SU-DHL-6 (cell line): ENCODE measurements around the gene DAND5.

Experiments used
- H2AFZ ChIP-seq: fragments of 200-600 bp; sonication (generic); 2 replicates; pipeline ENCODE4 v1.6.1; 2014; ENCODE audit warnings: low read depth, mild to moderate bottlenecking, moderate library complexity, mixed read lengths, antibody characterized with exemption, low read length; ENCODE audit not compliant: severe bottlenecking
- H3F3A ChIP-seq: fragments of 200-600 bp; shearing (Covaris generic); 2 replicates; pipeline ENCODE4 v1.6.0; 2016; ENCODE audit warnings: antibody characterized with exemption, mild to moderate bottlenecking; ENCODE audit not compliant: insufficient read depth
- H3K27ac ChIP-seq: fragments of 200-600 bp; sonication (generic); 2 replicates; pipeline ENCODE4 v1.5.1; 2016; ENCODE audit warnings: low read depth, mild to moderate bottlenecking, low read length, moderate library complexity, mixed read lengths
- H3K27me3 ChIP-seq: fragments of 200-600 bp; sonication (generic), shearing (Covaris generic); 2 replicates; pipeline ENCODE4 v1.6.0; 2014; ENCODE audit warnings: mild to moderate bottlenecking, low read length
- H3K36me3 ChIP-seq: fragments of 200-600 bp; sonication (generic); 2 replicates; pipeline ENCODE4 v1.6.1; 2014; ENCODE audit warnings: mild to moderate bottlenecking, low read length, mixed read lengths
- H3K4me2 ChIP-seq: fragments of 300-600, 200-600 bp; shearing (Covaris generic), sonication (generic); 2 replicates; pipeline ENCODE4 v1.6.0; 2014; ENCODE audit warnings: low read length, low read depth, mild to moderate bottlenecking; ENCODE audit not compliant: poor library complexity, severe bottlenecking
- H3K4me3 ChIP-seq: fragments of 200-600 bp; sonication (generic); 2 replicates; pipeline ENCODE4 v1.5.1; 2014; ENCODE audit warnings: antibody characterized with exemption, low read length, mild to moderate bottlenecking, mixed read lengths; ENCODE audit not compliant: insufficient read depth, poor library complexity, severe bottlenecking
- H3K79me2 ChIP-seq: fragments of 200-600 bp; sonication (generic); 2 replicates; pipeline ENCODE4 v1.6.1; 2014; ENCODE audit warnings: mild to moderate bottlenecking, low read length, moderate library complexity; ENCODE audit not compliant: insufficient read depth
- H3K9ac ChIP-seq: fragments of 200-600 bp; sonication (generic); 2 replicates; pipeline ENCODE4 v1.7.0; 2014; ENCODE audit warnings: mild to moderate bottlenecking, low read length
- H3K9me2 ChIP-seq: fragments of 200-600 bp; sonication (generic); replicated peaks from 2 replicates; pipeline ENCODE4 v1.6.1; 2014; ENCODE audit warnings: low read length; ENCODE audit not compliant: insufficient read depth
- H3K9me3 ChIP-seq: fragments of 200-600 bp; sonication (generic); 2 replicates; pipeline ENCODE4 v1.6.1; 2014; ENCODE audit warnings: low read length, mixed read lengths; ENCODE audit not compliant: insufficient read depth
- H4K20me1 ChIP-seq: fragments of 200-600 bp; sonication (generic); 2 replicates; pipeline ENCODE4 v1.6.1; 2014; ENCODE audit warnings: low read depth, mild to moderate bottlenecking, antibody characterized with exemption, low read length, moderate library complexity, mixed read lengths
- EZH2phosphoT487 ChIP-seq: fragments of 200-600 bp; sonication (generic), shearing (Covaris generic); conservative IDR thresholded peaks from 2 replicates; pipeline ENCODE4 v1.6.1; 2018; ENCODE audit warnings: mild to moderate bottlenecking, antibody characterized with exemption, low read length, moderate library complexity, mixed read lengths
- TF ChIP-seq, protein P1 (sequence below): fragments of 200-600 bp; sonication (generic); IDR thresholded peaks from one replicate; pipeline ENCODE4 v1.5.1; 2017; ENCODE audit warnings: antibody characterized with exemption, mild to moderate bottlenecking, low read length, moderate library complexity; ENCODE audit not compliant: insufficient read depth, poor library complexity, severe bottlenecking

Gene DAND5

GRCh38 chr19:12944104-12944674, 25.2 kb upstream of the DAND5 start:
- H3K4me2 ChIP-seq, result peak overlapping the region; percentile 48
- H2AFZ ChIP-seq, result no peak overlapping the region
- peaks cover 69% of the 10 kb centered on the region for H3F3A ChIP-seq
- H3K79me2 ChIP-seq, result peaks cover 51% of the 10 kb centered on the region
- H3K9me2 ChIP-seq, result no peaks in the 10 kb centered on the region
- peak overlapping the region; percentile 77 for H3K27ac ChIP-seq
- H3K9me3 ChIP-seq, result no peaks in the 10 kb centered on the region
- no peak overlapping the region for H3K9ac ChIP-seq
- no peaks in the 10 kb centered on the region for H3K27me3 ChIP-seq
- H4K20me1 ChIP-seq, result peaks cover 13% of the 10 kb centered on the region
- no peak overlapping the region for H3K4me3 ChIP-seq
- peaks cover 32% of the 10 kb centered on the region for H3K36me3 ChIP-seq
- TF ChIP-seq, protein P1, sequence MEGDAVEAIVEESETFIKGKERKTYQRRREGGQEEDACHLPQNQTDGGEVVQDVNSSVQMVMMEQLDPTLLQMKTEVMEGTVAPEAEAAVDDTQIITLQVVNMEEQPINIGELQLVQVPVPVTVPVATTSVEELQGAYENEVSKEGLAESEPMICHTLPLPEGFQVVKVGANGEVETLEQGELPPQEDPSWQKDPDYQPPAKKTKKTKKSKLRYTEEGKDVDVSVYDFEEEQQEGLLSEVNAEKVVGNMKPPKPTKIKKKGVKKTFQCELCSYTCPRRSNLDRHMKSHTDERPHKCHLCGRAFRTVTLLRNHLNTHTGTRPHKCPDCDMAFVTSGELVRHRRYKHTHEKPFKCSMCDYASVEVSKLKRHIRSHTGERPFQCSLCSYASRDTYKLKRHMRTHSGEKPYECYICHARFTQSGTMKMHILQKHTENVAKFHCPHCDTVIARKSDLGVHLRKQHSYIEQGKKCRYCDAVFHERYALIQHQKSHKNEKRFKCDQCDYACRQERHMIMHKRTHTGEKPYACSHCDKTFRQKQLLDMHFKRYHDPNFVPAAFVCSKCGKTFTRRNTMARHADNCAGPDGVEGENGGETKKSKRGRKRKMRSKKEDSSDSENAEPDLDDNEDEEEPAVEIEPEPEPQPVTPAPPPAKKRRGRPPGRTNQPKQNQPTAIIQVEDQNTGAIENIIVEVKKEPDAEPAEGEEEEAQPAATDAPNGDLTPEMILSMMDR, result no peak
- no peak for TF ChIP-seq EZH2phosphoT487

DNA sequence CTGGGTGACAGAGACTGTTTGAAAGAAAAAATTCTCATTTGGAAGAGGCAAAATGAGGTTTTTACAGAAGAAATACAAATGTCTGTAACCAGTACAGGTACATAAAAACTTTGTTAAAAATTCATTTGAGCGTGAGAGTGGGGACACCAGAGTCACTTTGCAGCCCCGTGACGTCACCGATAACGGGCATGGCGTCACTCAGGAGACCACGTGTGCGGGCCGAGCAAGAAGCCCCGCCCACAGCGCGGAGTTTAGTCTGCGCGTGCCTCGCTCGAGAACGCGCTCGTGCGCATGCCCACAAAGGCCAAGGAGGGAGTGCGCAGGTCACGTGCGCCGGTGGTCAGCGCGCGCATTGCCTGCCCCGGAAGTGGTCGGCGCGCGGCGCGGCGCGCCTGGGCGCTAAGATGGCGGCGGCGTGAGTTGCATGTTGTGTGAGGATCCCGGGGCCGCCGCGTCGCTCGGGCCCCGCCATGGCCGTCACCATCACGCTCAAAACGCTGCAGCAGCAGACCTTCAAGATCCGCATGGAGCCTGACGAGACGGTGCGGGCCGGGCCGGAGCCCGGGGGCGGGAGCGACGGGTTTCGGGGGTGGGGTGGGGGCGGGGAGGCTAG, 23.8 kb upstream of the DAND5 start, which contains the start of gene RAD23A:
RAD23A (plus strand) TSS at position 384 of the 613 bp plus-strand sequence; CDS start at position 471, 87 bp downstream.
- Histone ChIP-seq H3K4me2 (peak within 1 kb of the TSS; percentile 87), H4K20me1 (no peaks in the 10 kb centered on the region), H3F3A (peaks cover 55% of the 10 kb centered on the region), H3K36me3 (peaks cover 18% of the 10 kb centered on the region), H3K27me3 (no peaks in the 10 kb centered on the region), H2AFZ (no peak within 1 kb of the TSS), H3K9me2 (no peaks in the 10 kb centered on the region), H3K4me3 (peak within 1 kb of the TSS; percentile 82), H3K9me3 (no peaks in the 10 kb centered on the region), H3K9ac (peak within 1 kb of the TSS; percentile 84), H3K79me2 (peaks cover 37% of the 10 kb centered on the region), H3K27ac (peak within 1 kb of the TSS; percentile 77)
- TF ChIP-seq, protein P1, result no peak
- TF ChIP-seq EZH2phosphoT487, result no peak

DNA sequence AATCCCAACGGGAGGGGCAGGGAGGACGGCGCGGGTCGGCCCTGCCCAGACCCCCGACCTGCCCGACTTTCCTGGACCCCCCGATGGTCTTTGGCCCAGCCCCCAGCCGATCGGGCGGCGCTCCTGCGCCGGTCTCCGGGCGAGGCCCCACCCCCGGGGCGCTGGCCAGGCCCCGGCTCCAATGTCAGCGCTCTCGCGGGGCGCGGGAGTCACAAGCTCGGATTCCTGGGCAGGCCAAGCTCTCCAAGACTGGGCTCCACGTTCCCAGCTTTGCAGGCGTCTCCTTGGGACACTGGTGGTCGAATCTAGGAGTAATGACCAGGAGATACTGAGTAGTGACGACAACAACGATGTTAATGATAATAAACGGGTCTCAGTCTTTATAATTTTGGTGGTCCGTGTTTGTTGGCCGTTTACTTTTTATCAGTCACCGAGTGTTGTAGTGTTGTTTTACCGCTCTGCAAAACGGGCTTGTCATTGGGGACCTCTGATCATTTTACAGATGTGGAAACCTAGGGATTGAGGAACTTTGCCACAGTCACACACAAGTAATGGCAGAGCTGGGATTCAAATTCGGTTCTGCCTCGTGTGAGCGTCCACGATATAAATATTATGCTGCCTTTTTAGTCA, 23.2 kb upstream of the DAND5 start:
- no peaks in the 10 kb centered on the region for H3K27me3 ChIP-seq
- peak overlapping the region; percentile 82 for H3K4me3 ChIP-seq
- no peak overlapping the region for H2AFZ ChIP-seq
- H3K36me3 ChIP-seq, result peaks cover 13% of the 10 kb centered on the region
- H3F3A ChIP-seq, result peaks cover 49% of the 10 kb centered on the region
- H3K4me2 ChIP-seq, result peak overlapping the region; percentile 87
- peak overlapping the region; percentile 84 for H3K9ac ChIP-seq
- peak overlapping the region; percentile 68 for H3K27ac ChIP-seq
- peaks cover 30% of the 10 kb centered on the region for H3K79me2 ChIP-seq
- TF ChIP-seq EZH2phosphoT487, result no peak
- TF ChIP-seq, protein P1, result no peak
- no peaks in the 10 kb centered on the region for H4K20me1 ChIP-seq
- H3K9me3 ChIP-seq, result no peaks in the 10 kb centered on the region
- no peaks in the 10 kb centered on the region for H3K9me2 ChIP-seq
